NCI-H446 (cell line): ENCODE data around the gene ABCA4.
"Not testable (repeated sequence)": the region's sequence is repeated elsewhere in the genome, so short reads cannot be mapped to it uniquely, and the experiment has no call there.

Experiments used
- DNase-seq, 2 experiments: peaks; one replicate each; lab custom pipeline; 2025; lab: John Stamatoyannopoulos, UW

ABCA4 gene

GRCh38 chr1:94004924-94005323 lies 116.0 kb downstream of the ABCA4 start:
- no peak for DNase-seq

- DNase-seq, result no peak
These were observed 118.7 kb downstream of the ABCA4 start for GRCh38 chr1:94002046-94002787.

GRCh38 chr1:94001397-94002045 lies 119.4 kb downstream of the ABCA4 start:
- no peak for DNase-seq

GRCh38 chr1:94000510-94001282 lies 120.3 kb downstream of the ABCA4 start:
- DNase-seq, result no peak

GRCh38 chr1:93999840-94000415 lies 121.0 kb downstream of the ABCA4 start:
- no peak for DNase-seq

GRCh38 chr1:93998532-93998931 lies 122.4 kb downstream of the ABCA4 start:
- not testable (repeated sequence) for DNase-seq

- DNase-seq, result no peak
These were observed 123.2 kb downstream of the ABCA4 start for GRCh38 chr1:93997756-93998155.

GRCh38 chr1:93995837-93996536 lies 125.0 kb downstream of the ABCA4 start:
- peak in 1 of 2 experiments; percentile 28 for DNase-seq

GRCh38 chr1:93993731-93994130 lies 127.2 kb downstream of the ABCA4 start:
- DNase-seq, result no peak

- no peak for DNase-seq
These were observed 128.0 kb downstream of the ABCA4 start for GRCh38 chr1:93992954-93993353.

GRCh38 chr1:93992190-93992589 lies 128.8 kb downstream of the ABCA4 start:
- no peak for DNase-seq

- no peak for DNase-seq
These were observed 129.7 kb downstream of the ABCA4 start for GRCh38 chr1:93991271-93991670.

- not testable (repeated sequence) for DNase-seq
These were observed 130.5 kb downstream of the ABCA4 start for GRCh38 chr1:93990477-93990876.

GRCh38 chr1:93990010-93990409 lies 130.9 kb downstream of the ABCA4 start:
- no peak for DNase-seq

- no peak for DNase-seq
These were observed 131.3 kb downstream of the ABCA4 start for GRCh38 chr1:93989601-93990000.

GRCh38 chr1:93988634-93989350 lies 132.2 kb downstream of the ABCA4 start:
- DNase-seq, result no peak

GRCh38 chr1:93981274-93981667 lies 139.7 kb downstream of the ABCA4 start:
- DNase-seq, result no peak

GRCh38 chr1:93980320-93981273 lies 140.4 kb downstream of the ABCA4 start:
- DNase-seq, result peak in 1 of 2 experiments; percentile 54

- DNase-seq, result peak; percentile 93 to 96
These were observed 141.1 kb downstream of the ABCA4 start for GRCh38 chr1:93979718-93980319.
